Jurkat, Clone E6-1 (cell line): ENCODE results near the gene HIVEP3.

Experiments used
- DNase-seq: peaks from one replicate; pipeline ENCODE4 v3.0.0-alpha.2; 2011; ENCODE audit warnings: low read depth, low spot score
- H3K4me3 ChIP-seq: 2 replicates; pipeline ENCODE4 v1.5.1; 2011; ENCODE audit warnings: mild to moderate bottlenecking, low read length, control low read depth, moderate library complexity

HIVEP3 gene

DNA sequence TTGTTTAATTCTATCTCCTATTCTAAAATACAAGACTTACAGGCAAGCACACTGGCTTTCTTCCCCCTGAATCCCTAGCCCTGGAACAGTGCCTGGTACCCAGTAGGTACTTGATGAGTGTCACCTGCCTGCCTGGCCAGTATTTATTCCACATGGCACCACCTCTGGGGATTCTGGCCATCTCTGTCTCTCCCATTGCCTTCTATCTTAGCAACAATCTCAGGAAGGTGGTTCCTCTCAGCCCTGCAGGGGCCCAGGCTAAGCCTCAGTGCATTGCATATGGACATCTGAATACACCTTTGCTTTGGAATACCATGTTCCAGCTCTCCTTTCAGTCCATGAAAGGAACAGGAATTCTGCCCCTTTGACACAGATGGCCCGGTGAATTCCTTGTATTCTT, 81.0 kb downstream of the HIVEP3 start:
- no peak for DNase-seq
- H3K4me3 ChIP-seq = no peak overlapping the region

DNA sequence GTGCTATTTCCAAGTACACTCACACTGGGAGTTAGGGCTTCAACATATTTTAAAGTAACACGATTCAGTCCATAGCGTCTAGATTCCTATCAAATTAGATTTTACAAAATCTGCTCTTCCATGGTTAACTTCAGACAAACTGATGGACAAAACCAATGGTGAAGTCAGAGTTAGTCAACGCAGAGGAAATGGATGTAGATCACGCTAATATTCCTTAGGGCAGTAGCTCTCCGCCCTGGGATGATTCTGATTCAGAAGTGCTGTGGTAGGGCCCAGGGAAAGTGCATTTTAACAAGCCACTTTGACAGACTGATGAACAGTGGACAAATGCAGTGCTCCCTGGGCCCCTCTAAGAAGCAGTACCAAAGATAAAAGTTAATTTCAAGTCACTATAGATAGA, 83.2 kb downstream of the HIVEP3 start:
- DNase-seq = no peak
- no peak overlapping the region for H3K4me3 ChIP-seq

DNA sequence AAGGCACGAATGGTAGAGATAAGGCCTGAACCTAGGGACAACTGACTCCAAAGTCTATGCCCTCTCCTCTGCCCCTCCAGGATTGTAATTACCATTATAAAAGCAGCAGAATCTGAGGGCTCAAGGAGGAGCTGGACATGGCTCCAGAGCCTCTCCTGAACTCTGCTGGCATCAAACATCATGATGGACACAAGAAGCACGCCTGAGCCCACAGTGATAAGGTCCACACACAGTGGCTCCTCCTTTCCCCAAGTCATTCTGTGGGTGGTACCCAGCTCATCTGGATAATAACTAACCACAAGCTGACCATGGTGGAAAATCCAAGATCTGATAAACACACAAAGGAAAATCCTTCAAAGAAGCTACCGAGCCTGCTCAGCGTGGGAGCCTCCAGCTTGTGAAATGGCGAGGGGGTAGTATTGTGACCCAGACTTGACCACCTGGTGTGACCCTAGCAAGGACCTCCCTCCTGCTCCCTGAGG, 85.2 kb downstream of the HIVEP3 start:
- H3K4me3 ChIP-seq = no peak overlapping the region
- DNase-seq = no peak

DNA sequence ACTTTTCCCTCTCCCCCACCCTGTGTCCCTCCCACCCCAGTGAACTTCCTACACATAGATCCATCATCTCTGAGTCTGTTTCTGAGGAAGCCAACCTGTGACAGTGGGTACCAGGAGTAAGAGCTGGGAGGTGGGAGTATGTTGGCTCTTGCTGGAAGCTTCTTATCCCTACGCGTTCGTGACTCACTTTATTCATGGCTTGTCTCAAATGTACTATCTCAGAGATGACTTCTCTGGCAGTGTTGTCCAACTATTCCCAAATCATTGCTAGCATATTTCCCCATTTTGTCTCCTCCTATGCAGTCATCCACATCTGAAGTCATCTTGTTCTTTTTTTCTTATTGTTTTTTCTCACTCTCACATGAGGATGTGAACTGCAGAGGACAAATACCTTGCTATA, 88.0 kb downstream of the HIVEP3 start:
- DNase-seq = no peak
- H3K4me3 ChIP-seq = no peak overlapping the region

DNA sequence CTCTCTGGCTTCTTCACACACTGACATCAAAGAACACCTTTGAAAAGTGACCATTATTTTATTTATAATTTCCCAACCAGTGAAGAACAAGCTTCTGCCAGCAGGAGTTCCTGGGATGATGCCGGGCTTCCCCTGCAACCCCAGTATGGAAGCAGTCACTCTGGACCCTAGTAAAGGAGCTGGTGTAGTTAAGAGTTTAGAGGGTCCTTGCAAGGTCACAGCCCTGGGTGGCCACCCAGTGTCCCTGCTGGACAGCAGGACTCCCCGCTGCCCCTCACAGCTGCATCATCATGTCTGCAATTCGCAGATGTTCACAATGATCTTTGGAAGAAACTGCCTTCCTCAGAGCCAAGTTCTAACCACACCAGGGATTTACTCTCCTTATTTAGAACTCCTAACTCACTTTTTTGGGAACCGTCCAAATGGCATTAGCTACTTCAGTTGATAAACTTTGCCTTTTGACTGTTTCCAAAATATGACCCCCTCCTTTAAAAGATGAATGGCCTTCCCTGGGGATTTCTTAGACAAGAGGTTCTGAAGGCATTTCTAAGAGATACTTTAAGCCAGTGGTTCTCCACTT, 90.6 kb downstream of the HIVEP3 start:
- no peak for DNase-seq
- no peak overlapping the region for H3K4me3 ChIP-seq

DNA sequence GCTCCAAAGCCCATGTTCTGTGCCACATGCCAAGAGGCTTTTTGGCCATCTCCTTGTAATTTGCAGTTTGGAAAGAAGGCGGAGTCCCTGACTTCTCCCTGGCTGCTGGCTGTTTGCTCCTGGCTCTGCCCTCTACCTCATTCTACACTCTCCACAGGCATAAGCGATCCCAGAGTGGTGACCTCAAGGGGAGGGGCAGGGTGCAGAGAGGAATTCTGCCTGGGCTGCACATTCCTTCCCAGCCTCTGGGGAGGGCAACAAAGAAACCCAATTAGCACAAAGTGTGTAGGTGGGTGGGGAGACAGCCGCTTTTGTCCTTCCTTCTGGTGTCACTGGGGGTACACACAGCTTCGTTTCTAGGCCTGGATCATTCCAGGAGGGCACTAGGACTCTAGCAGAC, 95.3 kb downstream of the HIVEP3 start:
- no peak overlapping the region for H3K4me3 ChIP-seq
- no peak for DNase-seq

DNA sequence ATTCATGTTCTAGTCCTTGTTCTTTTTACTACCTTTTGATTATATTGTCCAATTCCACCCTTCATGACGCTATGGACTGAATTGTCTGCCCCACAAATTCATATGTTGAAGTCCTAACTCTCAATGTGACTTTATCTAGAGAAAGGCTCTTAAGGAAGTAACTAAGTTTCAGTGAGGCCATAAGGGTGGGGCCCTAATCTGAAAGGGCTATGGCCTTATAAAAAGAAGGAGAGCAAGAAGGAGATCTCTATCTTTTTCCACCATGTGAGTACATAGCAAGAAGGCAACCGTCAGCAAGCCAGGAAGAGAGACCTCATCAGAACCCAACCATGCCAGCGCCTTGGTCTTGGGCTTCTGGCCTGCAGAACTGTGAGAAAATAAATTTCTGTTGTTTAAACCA, 95.9 kb downstream of the HIVEP3 start:
- no peak overlapping the region for H3K4me3 ChIP-seq
- no peak for DNase-seq

DNA sequence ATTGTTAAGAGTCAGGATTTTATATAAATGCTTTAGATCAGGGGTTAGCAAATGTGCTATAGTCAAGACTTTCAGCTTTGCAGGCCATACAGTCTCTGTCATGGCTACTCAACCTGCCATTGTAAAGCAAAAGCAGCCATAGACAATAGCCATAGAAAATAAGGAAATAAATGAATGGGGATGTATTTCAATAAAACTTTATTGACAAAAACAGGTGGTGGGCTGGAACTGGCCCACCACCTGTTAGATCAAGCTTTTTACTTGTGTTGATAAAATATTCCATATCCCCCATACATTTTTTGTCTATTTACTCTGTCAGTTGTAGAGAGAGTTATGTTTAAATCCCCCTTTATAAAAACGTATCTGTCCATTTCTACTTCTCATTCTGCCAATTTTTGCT, 98.9 kb downstream of the HIVEP3 start:
- H3K4me3 ChIP-seq = no peak overlapping the region
- no peak for DNase-seq

DNA sequence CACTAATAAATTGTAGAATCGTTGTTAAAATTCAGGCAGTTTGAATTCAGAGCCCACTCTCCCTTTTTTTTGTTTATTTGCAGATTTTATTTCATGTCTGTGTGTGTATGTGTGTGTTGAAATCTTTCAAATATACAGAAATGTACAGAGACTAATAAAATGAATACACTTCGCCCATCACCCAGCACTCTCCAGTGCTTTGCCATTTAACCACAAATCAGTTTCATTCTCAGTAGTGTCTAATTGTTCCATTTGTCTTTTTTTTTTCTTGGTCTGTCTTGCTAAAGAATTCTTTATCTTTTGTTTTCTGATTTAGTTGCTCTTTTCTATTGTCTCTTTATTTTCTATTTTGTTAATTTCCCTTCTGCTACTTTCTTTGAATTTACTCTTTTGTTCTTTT, 99.7 kb downstream of the HIVEP3 start:
- no peak for DNase-seq
- no peak overlapping the region for H3K4me3 ChIP-seq

DNA sequence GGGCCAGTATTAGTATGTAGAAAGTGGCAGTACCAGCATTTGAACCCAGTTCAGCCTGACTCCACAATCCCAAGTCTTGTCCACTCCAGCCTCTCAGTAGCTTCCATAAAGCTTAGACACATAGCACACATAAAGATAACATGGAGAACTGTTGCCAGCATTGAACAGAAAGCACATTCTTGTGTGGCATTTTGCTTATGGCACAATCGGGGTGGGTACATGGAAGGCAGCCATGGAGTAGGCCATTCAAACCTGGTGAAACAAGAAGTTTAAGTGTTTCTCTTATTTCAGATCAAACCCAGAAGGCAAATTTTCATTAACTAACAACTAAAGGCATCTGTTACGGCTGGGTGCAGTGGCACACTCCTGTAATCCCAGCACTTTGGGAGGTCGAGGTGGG, 102.7 kb downstream of the HIVEP3 start:
- no peak for DNase-seq
- H3K4me3 ChIP-seq = no peak overlapping the region

DNA sequence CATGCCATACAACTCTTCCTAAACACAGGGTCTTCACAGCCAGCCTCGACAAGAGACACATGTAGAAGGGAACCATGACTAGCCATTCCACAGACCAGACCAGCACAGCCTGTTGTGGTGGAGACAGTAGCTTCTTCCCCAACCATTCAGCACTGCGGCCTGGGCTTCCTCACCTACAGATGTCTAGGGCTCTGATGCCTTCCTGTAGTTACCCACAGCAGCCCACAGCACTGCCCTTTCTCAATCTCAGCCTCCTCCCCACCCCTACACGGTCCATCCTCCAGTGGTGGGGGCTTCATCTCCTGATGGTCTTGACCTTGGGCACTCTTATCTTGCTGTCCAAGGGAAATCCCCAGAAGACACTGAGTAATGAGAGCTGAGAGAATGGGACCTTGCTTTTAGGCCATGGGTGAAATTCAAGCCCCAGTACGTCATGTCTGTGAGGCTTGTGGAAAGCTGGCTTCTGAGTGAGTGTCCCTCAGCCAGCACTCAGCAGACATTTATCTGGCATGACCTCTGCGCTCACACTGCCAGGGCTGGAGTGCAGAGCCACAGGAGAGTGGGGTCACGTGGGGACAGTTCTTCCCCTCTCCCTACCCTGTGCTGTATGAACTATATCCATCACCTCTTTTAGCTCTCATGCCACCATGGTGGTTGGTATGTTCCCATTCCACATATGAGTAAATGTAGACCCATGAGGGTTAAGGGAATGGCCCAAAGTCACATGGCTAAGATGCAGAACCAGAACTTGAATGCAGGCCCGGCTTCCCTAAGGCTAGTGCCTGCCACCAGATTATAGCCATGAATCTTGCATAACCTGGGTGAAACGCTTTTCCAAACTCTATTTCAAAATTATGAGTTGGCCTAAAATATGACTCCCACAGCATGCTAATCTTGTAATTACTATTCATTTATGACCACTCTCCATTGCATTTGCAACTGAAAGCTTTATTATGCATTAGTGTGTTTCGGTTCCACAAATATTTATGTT, 104.7 kb downstream of the HIVEP3 start:
- no peak for DNase-seq

DNA sequence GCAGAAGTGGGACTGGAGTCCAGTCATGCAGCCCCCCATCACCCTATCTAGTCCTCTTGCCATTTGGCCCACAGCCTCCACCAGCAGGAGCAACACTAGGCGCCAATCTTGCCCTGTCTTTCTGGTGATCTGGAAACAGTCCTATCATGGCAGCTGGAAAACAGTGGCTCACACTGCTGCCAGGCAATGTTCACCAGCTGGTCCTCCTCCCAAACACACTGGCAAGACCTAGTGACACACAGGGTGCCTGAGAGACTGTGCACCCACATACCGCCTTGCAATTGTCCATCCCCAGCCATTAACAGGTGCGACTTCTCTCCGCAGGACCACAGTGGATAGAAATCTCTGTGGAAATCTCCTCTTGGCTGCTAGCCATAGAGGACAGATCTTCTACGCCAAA, 105.5 kb downstream of the HIVEP3 start:
- no peak for DNase-seq

More for the DNA sequence above, 104.7 kb downstream of the HIVEP3 start:
- H3K4me3 ChIP-seq = no peak overlapping the region

DNA sequence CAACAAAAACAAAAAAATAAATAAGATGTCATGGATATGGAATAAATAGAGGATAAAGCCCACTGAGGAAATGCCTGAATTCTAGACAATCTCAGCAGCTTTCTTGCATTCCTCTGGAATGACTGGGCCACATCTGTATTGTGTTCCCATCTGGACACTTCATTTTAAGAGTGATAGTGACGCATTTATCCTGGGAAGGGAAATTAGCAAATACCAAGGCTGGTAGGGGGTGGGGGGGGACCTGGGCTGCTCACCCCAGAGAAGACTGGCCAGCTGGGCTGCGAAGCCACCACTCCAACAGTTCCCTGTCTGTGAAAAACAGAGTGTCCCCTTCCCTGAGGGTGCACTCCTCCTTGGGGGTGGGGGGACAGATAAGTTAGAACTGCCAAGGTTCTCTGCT, 106.3 kb downstream of the HIVEP3 start:
- no peak overlapping the region for H3K4me3 ChIP-seq
- DNase-seq = no peak

More for the DNA sequence above, 105.5 kb downstream of the HIVEP3 start:
- H3K4me3 ChIP-seq = no peak overlapping the region

DNA sequence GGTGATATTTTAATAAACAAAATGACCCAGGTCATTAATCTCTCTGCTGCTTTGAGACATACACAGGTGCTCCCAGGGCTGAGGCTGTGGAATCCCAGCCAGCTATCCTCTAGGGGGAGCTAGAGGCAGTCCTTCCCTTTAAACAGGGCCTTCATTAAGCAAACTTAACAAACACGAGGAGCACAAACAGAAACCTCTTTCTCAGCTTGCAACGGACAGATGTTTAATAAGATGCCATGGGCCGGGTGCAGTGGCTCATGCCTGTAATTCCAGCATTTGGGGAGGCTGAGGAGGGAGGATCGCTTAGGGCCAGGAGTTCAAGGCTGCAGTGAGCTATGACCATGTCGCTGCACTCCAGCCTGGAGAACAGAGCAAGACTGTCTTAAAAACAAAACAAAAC, 106.7 kb downstream of the HIVEP3 start:
- DNase-seq = peak; percentile 66
- no peak overlapping the region for H3K4me3 ChIP-seq

DNA sequence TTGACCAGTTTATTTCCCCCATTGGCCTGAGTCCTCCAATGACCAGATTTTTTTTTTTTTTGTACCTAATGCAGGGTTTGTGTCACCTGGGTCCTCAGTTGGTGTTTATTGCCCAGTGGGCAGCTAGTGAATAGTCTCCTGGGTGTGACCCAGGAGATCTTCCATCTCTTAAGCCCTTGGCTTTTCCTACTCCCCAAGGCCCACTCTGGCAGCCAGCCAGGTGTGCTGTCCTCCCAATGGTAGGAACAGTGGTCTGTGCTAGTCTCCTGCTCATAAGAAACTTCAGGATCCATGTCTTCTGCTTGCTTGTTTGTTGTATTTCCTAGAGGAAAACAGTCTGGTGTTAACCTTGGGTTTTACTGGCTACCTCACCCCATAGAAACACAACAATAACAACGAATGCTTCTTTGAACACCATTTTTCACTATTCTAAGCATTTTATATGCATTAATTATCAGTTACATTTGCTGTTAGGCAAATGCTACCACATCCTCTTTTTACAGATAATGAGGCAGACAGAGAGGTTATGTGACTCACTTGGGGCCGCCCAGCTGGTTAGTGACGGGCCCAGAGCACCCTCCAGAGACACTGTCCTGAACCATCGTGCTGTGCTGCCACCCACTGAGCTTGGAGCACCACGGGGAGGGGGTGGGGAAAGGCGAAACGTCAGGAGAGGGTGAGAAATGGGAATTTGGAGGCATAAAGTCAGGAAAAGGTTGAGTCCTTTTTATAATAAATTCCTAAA, 107.5 kb downstream of the HIVEP3 start:
- DNase-seq = no peak

DNA sequence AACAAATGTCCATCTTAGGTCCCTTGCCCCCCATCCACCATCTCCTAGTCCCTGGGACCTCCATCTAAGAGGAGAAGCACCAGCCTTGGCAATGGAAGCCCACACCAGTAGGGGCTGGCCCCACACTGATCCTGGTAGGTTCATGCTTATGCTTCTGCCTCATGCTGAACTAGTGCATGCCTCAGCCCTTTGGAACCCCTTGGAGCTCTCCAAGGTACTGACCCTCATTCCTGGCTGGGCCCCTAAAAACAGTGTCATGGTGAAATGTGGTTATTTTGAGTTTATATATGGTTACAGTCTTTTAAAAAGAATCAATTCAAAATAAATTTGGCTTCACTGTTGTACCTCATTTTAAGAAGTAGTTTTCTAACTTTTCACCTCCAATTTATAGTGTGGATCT, 108.3 kb downstream of the HIVEP3 start:
- H3K4me3 ChIP-seq = no peak overlapping the region
- DNase-seq = peak; percentile 70

More for the DNA sequence above, 107.5 kb downstream of the HIVEP3 start:
- no peak overlapping the region for H3K4me3 ChIP-seq

DNA sequence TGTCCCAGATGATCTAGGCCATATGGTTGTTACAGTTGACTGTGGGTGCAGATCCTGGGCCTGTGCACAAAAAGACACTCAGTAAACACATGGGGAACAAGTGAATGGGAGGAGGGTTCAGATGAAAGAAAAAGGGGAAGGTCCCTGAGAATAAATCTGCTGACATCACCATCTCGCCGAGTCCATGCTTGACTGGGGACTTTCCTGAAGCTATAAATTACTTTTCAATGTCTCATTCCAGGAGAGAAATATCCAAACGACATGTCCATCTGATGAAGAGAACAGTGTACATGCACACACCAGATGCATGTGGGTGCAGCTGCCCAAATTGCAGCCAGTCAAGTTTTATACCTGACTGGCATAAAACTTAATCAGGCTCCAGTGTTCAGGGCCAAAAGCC, 109.0 kb downstream of the HIVEP3 start:
- no peak overlapping the region for H3K4me3 ChIP-seq
- no peak for DNase-seq

DNA sequence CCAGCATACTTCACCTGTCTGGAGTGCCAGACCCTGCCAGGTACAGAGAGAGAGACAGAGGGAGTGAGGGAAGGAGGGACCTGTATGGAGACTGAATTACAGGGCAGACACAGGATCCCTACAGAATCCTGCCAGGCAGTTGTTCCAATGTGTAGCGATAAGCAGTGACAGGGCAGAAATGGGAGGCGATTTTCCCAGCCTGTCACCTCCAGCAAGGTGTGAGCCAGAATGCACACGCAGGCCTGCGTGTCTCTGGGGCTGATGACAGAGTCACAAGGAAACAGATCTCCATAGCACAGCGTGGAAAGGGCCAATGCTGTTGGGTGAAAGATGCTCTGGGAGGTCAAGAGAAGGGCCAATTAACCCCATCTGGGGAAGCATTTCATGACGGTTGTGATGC, 111.3 kb downstream of the HIVEP3 start:
- DNase-seq = no peak
- H3K4me3 ChIP-seq = peak overlapping the region; percentile 7; the same call in 1 of the 2 replicates

DNA sequence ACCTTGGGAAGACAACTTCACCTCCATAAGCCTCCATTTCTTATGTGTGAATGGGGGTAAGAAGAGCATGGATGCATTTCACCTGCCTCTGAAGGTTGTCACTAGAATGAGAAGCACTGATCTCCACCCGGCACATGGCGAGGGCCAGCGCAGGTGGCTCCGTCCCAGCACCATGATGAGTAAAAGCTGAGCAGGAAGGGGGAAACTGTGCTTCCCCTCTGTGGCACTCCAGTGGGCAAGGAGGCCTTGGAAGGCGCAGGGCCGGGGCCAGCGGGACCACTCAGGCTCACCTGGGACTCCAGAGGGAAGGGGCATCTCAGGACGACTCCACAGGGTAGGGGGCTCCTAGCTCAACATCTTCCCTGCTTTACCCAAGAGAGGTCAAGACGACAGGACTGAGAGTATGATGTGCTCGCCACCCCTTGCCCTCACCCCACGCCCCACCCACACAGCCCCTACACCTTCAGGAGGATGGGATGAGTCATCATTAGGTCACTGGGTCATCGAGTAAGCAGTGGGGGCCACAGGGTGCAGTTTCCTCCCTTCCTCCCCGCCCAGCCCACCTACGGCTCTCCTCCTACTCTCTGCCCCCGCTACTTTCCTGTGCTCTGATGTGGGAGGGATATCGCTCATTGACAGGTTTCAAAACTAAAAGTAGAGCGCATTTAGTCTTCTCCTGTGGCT, 112.1 kb downstream of the HIVEP3 start:
- peak overlapping the region; percentile 7 for H3K4me3 ChIP-seq
- peak; percentile 76 for DNase-seq
